Measurements from ENCODE around the gene KLHL42. TPM values are rescaled to one million over a fixed set of nuclear protein-coding genes. Genes with fewer than 3 reads are reported as not detected.

The KLHL42 gene
- total and polyA plus RNA-seq, 7 donors: 0.94 to 4.6 (median 2.8) TPM

DNA sequence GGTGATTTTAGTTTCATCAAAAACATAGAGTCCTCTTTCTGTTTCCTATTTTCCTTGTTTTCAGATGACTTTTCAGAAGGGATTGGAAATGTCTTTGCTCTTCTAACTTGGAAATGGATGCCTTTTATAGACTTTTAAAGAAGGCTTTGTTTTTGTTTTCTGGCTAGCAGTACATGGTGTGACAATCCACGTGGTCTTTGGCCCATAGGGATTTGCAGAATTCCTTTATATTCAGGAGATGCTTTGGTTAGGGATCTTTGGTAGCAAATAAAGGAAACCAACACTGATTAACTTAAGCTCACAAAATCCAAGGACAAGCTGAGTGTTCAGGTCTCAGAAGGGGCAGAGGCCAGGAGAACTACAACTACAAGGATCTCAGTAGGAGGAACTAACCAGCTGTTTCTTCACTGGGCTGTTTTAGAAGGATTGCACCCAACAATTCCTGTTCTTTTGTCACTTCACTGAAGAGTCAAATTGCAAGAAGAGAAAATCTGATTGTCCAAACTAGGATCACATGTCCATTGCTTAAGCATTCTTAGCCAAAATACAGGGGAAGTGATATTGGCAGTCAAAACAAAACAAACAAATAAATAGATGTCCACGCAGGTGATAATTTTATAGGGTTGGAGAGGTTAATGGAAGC lies 58.6 kb downstream of the KLHL42 start:
- 30 to 49% (median 37%) methylated on average over 2 of the region's 2 CpGs for WGBS, 3 donors
- TF ChIP-seq, protein P1, sequence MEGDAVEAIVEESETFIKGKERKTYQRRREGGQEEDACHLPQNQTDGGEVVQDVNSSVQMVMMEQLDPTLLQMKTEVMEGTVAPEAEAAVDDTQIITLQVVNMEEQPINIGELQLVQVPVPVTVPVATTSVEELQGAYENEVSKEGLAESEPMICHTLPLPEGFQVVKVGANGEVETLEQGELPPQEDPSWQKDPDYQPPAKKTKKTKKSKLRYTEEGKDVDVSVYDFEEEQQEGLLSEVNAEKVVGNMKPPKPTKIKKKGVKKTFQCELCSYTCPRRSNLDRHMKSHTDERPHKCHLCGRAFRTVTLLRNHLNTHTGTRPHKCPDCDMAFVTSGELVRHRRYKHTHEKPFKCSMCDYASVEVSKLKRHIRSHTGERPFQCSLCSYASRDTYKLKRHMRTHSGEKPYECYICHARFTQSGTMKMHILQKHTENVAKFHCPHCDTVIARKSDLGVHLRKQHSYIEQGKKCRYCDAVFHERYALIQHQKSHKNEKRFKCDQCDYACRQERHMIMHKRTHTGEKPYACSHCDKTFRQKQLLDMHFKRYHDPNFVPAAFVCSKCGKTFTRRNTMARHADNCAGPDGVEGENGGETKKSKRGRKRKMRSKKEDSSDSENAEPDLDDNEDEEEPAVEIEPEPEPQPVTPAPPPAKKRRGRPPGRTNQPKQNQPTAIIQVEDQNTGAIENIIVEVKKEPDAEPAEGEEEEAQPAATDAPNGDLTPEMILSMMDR (IDR thresholded peaks at IDR 0.05): no peak
- Histone ChIP-seq H3K4me1 (no peaks in the 10 kb centered on the region), H3K27ac (no peak overlapping the region), H3K9me3 (no peaks in the 10 kb centered on the region), H3K27me3 (ENCODE audit: insufficient read depth in 3 of 3, low read length in 2 of 3) (no peaks in the 10 kb centered on the region), H3K4me3 (no peak overlapping the region), H3K36me3 (ENCODE audit: insufficient read depth in 1 of 2, low read depth in 1 of 2) (no peaks in the 10 kb centered on the region)
- no peak for ATAC-seq
- intact Hi-C loops (cut with DNase I): no loop called here
- DNase-seq: no peak

DNA sequence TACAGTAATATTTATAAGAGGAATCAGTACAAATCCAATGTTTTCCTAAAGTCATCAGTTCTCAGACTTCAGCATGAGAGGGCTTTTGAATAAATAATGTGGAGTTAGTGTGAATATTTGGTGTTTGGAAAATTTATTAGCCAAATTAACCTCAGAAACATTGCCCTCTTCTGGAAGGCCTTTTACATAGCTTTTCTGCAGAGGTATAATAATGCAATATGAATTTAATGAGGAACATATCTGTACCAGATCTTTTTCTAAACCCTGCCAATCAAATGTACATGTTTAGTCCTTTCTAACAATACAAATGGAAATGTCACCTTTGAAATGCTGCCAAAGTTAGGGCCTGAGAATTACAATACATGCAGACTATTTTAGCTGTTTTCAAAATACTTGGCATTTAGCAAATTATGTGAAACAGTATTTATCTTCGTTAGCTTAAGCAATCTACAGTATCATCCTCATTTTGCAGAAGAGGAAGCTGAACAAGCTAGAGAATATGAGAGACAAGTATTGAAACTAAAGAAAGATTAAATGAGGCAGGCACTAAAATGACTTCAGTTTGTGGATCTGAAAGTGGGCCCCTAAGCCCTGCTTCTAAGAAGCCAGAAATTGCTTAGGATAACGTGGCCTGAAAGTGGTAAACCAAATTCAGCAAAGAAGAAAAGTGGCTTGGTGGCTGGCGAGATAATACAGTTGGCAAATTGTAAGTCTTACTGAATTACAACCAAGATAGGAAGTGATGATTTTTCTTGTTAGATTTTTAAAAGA lies 60.4 kb downstream of the KLHL42 start:
- H3K4me3 ChIP-seq: no peak overlapping the region
- no peaks in the 10 kb centered on the region for H3K36me3 ChIP-seq (ENCODE audit: insufficient read depth in 1 of 2, low read depth in 1 of 2)
- TF ChIP-seq, protein P1 (IDR thresholded peaks at IDR 0.05): no peak
- no peak for DNase-seq
- no peak overlapping the region for H3K27ac ChIP-seq
- 66 to 78% (median 66%) methylated on average over 3 of the region's 3 CpGs for WGBS, 3 donors
- H3K9me3 ChIP-seq: no peaks in the 10 kb centered on the region
- H3K27me3 ChIP-seq (ENCODE audit: insufficient read depth in 3 of 3, low read length in 2 of 3): no peaks in the 10 kb centered on the region
- no peaks in the 10 kb centered on the region for H3K4me1 ChIP-seq
- intact Hi-C loops (cut with DNase I): no loop called here
- no peak for ATAC-seq

DNA sequence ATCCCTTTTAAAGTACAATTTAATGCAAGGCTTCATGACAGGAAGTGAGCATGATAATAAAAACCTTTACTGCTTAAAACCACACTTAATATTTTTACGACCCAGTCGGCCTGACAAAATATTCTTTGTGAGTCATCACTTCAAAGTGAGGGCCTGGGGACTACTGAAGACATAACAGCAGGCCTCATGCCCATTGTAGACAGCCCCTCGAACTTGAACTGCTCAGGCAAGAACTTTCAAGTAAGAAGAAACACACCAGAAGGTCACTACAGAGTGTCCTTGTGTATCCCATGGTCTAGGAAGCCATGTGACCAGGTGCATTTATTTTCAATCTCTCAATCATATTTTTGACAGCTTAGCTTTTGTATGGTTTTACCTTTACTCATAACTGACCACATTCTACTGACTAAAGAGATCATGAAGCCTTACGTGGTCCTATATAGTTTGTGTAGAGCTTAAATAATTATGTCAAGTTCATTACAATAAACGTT lies 61.4 kb downstream of the KLHL42 start:
- no peak overlapping the region for H3K4me3 ChIP-seq
- no peaks in the 10 kb centered on the region for H3K27me3 ChIP-seq (ENCODE audit: insufficient read depth in 3 of 3, low read length in 2 of 3)
- TF ChIP-seq, protein P1 (IDR thresholded peaks at IDR 0.05): no peak
- ATAC-seq (no peak), DNase-seq (no peak)
- intact Hi-C loops (cut with DNase I): no loop called here
- H3K27ac ChIP-seq: no peak overlapping the region
- 53 to 60% (median 54%) methylated on average over 5 of the region's 5 CpGs for WGBS, 3 donors
- no peaks in the 10 kb centered on the region for H3K4me1 ChIP-seq
- H3K9me3 ChIP-seq: no peaks in the 10 kb centered on the region
- no peaks in the 10 kb centered on the region for H3K36me3 ChIP-seq (ENCODE audit: insufficient read depth in 1 of 2, low read depth in 1 of 2)

DNA sequence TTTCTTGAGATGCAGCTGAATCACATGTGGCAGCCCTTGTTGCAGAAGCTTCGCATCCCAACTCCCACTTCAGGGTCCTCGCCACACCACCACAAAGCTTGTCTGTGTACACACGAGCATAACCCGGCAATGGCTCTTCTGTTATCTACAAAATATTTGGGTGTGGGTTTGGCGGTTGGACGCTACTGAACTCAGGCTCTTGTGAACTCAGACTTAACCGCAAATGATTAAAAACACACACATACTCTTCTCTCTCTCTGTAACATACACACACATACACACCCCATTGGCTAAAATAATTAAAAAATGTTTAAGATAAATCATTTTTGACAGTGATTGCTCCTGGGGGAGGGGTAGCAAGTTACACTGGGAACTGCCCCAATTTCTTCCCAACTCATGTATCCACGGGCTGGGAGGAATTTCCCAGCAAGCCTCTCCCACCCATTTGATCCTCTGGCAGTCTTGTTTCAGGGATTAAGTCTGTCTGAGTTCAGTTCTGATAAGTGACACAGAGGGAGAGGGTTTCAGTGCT lies 63.7 kb downstream of the KLHL42 start:
- no peaks in the 10 kb centered on the region for H3K4me1 ChIP-seq
- H3K9me3 ChIP-seq: no peaks in the 10 kb centered on the region
- intact Hi-C loops (cut with DNase I): no loop called here
- 70 to 72% (median 70%) methylated on average over 8 of the region's 8 CpGs for WGBS, 3 donors
- H3K36me3 ChIP-seq (ENCODE audit: insufficient read depth in 1 of 2, low read depth in 1 of 2): no peaks in the 10 kb centered on the region
- no peaks in the 10 kb centered on the region for H3K27me3 ChIP-seq (ENCODE audit: insufficient read depth in 3 of 3, low read length in 2 of 3)
- H3K4me3 ChIP-seq: no peak overlapping the region
- ATAC-seq (no peak), DNase-seq (no peak)
- TF ChIP-seq, protein P1 (IDR thresholded peaks at IDR 0.05): no peak
- no peak overlapping the region for H3K27ac ChIP-seq

Data from psoas muscle (tissue), 8 donors.